PFSK-1 (cell line): Measurements from ENCODE around the gene SPHK2.

Experiments used
- FOXP2 ChIP-seq: optimal IDR thresholded peaks from 2 replicates; pipeline ENCODE3; 2011; ENCODE audit warnings: borderline replicate concordance, control low read depth, inconsistent platforms; ENCODE audit not compliant: insufficient read depth; ENCODE audit errors: extremely low read length, extremely low read depth
- POLR2AphosphoS5 ChIP-seq: IDR thresholded peaks from 2 replicates; pipeline ENCODE4 v1.6.1; 2012; ENCODE audit warnings: low read depth, mild to moderate bottlenecking, control low read depth, low read length, moderate library complexity
- REST ChIP-seq, 2 experiments: IDR thresholded peaks; 2 replicates each; pipeline versions ENCODE4 v1.6.1 to v1.8.0; 2011 to 2012; ENCODE audit warnings: low read depth in 2 of 2, low read length in 2 of 2, control low read depth in 1 of 2, inconsistent platforms in 1 of 2, mild to moderate bottlenecking in 1 of 2, moderate library complexity in 1 of 2; ENCODE audit not compliant: insufficient read depth in 1 of 2
- SIN3A ChIP-seq: IDR thresholded peaks from 2 replicates; pipeline ENCODE4 v1.6.1; 2012; ENCODE audit warnings: mild to moderate bottlenecking, low read length, moderate library complexity, borderline replicate concordance; ENCODE audit not compliant: insufficient read depth
- TAF1 ChIP-seq: IDR thresholded peaks from 2 replicates; pipeline ENCODE4 v1.6.1; 2012; ENCODE audit warnings: low read length, control low read depth, borderline replicate concordance; ENCODE audit not compliant: insufficient read depth

The SPHK2 gene

DNA sequence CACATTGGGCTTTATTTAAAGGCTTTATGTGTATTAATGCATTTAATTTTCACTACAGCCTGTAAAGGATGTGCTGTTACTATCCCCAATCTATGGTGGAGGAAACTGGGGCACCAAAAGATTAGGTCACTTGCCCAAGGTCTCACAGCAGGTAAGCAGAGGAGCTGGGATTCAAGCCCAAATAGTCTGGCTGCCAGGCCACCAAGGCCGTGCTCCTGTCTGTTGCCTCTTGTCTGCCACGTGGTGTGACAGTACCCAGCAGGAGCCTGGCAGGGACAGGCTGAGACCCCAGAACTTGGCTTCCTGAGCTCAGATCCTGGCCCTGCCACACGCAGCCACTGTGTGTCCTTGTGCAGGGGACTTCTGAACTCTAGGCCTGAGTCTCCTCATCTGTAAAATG is 49.0 kb downstream of the SPHK2 start:
- TF ChIP-seq SIN3A: no peak
- TF ChIP-seq POLR2AphosphoS5: no peak
- TF ChIP-seq TAF1: no peak
- no peak for TF ChIP-seq FOXP2
- no peak for TF ChIP-seq REST (IDR thresholded peaks at IDR 0.05; ENCODE audit: insufficient read depth in 1 of 2, low read depth in 2 of 2, low read length in 2 of 2)

- TF ChIP-seq REST (IDR thresholded peaks at IDR 0.05; ENCODE audit: insufficient read depth in 1 of 2, low read depth in 2 of 2, low read length in 2 of 2) (no peak), TAF1 (no peak), POLR2AphosphoS5 (no peak), SIN3A (no peak), FOXP2 (no peak)
Observed at GRCh38 chr19:48668761-48669160, 49.5 kb downstream of the SPHK2 start.

- TF ChIP-seq TAF1: no peak
Observed at GRCh38 chr19:48669903-48670668, 50.8 kb downstream of the SPHK2 start.

GRCh38 chr19:48670699-48671445 is 51.6 kb downstream of the SPHK2 start:
- TF ChIP-seq TAF1: no peak
- no peak for TF ChIP-seq POLR2AphosphoS5
- no peak for TF ChIP-seq REST (IDR thresholded peaks at IDR 0.05; ENCODE audit: insufficient read depth in 1 of 2, low read depth in 2 of 2, low read length in 2 of 2)
- no peak for TF ChIP-seq FOXP2
- no peak for TF ChIP-seq SIN3A

- no peak for TF ChIP-seq FOXP2
- TF ChIP-seq POLR2AphosphoS5: no peak
- no peak for TF ChIP-seq TAF1
- no peak for TF ChIP-seq SIN3A
- TF ChIP-seq REST (IDR thresholded peaks at IDR 0.05; ENCODE audit: insufficient read depth in 1 of 2, low read depth in 2 of 2, low read length in 2 of 2): no peak
Observed at GRCh38 chr19:48671446-48671995, 52.2 kb downstream of the SPHK2 start.
